Stimulated activated CD4-positive, alpha-beta T cell treated with anti-CD3 and anti-CD28 coated beads, TNF-alpha, amount 100 ng/mL, for 48 hours (primary cell): ENCODE data around the gene CORO2B.
"Not testable (repeated sequence)": the region's sequence is repeated elsewhere in the genome, so short reads cannot be mapped to it uniquely, and the experiment has no call there.

Source experiments
- DNase-seq, 3 donors: peaks; one replicate each; pipeline ENCODE4 v3.0.0-alpha.2; 2020; ENCODE audit warnings: low read depth in 3 of 3

The CORO2B gene

DNA sequence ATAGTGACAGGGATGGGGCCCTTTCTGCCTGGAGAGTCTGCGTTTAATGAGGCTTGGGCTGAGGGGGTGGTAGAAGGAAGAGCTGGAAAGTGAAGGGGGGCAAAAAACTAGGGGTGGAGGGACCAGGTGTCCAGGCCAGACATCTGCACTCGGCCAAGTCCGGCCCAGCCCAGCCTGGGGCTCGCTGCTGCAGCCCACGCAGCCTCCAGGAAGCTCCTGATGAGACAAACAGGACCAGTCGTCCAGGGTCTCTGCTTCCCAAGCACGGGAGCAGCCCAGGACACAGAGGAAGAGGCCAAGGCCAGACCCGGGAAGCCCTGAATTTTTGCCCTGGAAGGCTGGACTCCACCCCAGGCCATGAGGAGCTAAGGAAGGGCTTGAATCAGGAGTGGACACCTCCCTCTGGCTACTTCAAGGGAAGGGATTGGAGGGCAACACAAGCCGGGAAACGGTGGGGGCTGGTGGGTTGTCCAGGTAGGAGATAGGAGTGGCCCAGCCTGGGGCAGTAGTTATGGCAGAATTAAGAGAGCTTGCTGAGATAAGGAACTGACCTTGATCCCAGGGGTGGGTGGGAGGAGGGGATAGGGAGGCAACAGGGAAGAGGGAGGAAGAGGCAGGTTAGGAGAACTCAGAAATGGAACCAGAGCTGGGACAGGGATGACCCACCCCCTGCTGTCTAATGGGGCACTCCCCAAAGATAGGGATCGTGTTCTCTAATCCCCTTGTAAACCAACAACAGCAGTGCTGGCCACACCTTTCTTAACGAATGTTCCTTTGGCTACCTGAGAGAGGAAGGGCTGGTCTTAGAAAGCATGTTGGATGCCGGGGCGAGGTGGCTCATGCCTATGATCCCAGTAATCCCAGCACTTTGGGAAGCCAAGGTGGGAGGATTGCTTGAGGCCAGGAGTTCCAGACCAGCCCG is 152.4 kb downstream of the CORO2B start:
- DNase-seq = no peak

DNA sequence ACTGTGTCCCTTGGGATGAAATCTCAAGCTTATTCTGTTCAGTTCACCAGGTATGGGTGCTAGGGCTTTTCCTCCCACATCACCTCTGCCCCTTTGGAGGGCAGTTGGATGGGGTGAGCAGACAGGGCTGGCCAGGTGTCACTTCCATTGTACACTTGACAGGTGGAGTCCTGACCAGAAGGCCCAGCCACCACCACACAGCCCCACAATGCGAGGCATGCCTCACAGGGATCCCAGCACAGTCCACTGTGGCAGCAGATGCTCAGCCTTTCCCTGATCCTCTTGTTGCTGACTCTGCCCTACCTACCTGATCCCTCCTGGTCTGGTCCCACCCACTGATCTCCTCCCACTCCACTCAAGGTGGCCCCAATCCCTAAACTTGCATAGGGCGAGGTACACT is 153.7 kb downstream of the CORO2B start:
- no peak for DNase-seq

DNA sequence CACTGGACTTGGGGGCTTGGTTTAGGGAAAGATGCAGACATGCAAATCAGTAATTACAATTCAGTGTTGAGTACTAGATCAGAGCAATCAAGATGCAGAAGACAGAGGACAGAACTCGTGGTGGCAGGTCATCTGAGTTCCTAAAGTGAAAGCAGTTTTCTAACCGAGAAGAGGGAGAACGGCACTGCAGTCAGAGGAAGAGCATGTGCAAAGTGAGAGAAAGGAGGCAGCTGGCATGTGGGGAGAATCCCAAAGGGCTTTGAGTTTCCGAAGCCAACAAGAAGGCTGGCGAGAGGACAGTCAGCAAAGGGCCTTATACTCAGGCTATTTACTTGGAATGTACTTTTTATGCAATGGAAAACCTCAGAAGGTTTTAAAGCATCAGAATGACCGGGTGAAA is 154.9 kb downstream of the CORO2B start:
- no peak for DNase-seq

DNA sequence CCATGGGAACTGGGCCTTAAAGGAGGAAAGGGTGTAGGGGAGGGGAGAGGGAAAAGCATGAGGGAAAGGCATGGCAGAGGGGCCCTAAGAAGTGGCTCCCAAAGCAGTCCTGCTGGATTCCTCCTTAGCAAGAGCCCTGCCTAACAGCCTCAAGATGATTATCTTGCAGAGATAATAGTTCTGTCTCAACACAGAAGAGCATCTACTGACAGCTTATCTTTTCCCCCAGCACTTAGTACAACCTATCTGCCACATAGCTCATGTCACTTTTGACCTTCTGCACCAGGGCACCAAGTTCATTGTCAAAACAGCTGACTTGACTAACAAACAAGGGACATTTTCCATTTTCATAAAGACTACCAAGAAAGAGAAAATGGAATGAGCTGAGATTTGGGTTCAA is 155.6 kb downstream of the CORO2B start:
- no peak for DNase-seq

DNA sequence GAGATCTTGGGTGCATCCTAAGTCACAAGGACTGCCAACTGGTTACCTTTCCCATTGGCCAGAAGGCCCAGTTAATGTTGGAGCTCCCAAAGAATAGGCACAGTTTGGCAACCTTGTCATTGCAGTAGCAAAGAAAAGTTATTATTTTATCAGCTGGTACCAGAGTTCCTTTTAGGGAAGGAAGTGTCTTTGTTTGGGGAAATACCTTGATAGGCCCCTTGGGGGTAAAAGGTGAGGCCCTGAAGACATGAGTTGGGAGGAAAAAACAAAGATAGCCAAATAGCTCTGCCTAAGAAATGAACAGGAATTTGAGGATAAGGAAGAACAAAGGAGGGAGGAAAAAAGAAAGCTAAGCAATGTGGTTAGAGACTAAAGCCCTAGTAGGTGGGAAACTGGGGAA is 156.1 kb downstream of the CORO2B start:
- no peak for DNase-seq

DNA sequence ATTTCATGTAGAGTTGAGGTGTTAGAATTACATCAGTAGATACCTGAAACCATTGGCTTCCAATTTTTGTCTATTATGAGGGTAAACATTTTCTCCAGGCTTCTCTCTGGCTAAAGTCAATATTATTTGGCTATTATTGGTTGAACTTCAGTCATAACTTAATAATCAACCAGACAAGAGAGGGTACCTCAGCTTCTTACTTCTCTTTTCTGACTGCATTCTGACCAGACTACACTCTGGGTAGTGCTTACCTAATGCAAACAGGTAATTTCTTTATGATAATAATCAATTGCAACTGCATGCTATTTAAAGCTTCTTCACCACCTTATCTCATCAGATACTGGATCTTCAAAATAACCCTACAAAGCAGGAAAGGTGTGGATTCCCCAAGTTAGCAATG is 156.8 kb downstream of the CORO2B start:
- no peak for DNase-seq

DNA sequence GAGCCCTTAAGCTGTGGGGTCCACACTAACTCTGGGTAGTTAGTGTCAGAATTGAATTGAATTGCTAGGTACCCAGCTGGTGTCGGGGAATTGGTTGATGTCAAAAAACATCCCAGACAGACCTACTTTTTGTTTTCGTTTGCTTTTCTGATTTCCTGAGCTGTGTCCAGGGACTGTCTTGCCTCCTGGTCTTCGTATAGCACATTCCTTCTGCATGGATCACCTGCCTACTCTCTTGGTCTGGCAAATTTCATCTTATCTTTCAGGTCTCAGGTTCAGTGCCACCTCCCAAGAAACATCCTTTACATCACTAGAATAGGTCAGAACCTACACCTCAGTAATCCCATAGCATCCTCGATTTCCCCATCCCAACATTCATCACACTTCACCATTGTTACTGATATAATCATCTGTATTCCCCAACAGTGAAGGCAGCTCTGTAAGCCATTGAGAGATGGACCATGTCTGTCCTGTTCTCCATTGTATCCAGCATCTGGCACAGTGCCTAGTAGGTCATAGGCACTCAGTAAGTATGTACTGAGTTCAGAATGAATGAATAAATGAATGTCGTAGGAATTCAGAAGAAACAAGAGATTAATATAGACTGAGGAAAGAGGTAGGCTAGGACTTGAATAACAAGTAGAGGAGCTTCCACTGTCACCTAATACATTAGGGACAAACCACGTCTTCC is 160.7 kb downstream of the CORO2B start:
- no peak for DNase-seq

DNA sequence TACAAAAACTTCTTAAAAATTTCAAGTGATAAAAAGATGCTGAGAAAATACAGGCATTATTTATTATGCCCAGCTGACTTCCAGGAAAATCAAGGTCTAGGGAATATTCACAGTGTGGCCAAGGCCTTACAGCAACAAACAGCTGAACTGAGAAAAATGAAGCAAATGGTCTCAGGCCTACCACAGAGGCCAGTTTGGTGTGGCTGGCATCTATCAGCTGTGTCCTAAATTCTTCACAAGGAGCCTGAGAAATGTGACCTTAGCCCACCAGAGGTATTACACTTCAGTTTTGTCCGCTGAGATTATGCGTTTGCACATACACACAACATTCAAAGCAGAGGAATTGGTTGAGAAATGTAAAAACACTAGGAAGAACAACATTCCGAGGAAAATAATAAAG is 164.5 kb downstream of the CORO2B start:
- no peak for DNase-seq

DNA sequence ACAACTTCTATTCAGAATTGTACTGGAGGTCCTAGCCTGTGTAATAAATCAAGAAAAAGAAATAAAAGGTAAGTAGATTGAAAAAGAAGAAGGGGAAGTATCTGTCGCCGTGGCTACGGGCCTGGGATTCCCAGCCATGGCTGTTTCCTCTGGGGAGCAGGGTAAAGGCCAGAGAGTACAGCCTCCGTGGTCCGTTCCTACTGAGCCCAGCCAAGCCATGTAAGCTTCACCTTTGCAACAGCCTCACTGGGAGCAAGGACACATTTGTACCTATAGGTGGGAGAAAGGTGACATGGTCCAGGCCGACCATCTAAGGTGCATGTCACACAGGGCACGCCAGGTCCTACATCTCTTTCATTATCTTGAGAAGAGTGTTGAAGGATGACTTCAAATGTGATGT is 170.6 kb downstream of the CORO2B start:
- DNase-seq = no peak

DNA sequence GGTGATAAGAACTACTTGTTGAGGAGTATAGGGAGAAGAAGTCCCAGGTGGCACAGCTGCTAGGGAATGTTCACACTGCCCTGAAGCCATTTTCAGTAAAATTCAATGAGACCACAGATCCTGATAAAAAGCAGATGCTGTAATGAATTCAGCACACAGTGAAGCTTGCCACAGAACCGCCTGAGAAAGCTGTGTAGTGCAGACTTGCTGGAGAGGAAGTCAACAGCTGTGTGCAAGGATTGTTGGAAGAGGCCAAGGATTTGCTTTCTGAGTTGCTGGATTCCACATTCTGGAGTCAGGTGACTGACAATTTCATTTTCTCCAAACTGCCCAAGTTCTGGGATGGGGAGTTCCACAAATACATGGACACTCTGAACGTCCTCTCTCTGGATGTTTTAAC is 171.0 kb downstream of the CORO2B start:
- DNase-seq = no peak

DNA sequence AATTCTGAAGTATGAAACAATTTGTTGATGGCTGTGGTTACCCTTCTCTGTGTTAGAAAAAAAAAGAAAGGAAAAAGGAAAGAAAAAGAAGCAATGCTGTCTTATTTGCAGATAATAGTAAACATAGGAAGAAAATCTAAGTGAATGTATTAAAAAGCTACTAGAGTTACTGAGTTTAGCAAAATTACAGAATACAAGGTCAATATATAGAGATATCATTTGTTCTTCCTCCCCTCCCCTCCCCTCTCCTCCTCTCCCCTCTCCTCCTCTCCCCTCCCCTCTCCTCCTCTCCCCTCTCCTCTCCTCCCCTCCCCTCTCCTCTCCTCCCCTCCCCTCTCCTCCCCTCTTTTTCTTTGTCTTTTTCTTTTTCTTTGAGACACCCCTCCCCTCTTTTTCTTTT is 172.8 kb downstream of the CORO2B start:
- no peak for DNase-seq

DNA sequence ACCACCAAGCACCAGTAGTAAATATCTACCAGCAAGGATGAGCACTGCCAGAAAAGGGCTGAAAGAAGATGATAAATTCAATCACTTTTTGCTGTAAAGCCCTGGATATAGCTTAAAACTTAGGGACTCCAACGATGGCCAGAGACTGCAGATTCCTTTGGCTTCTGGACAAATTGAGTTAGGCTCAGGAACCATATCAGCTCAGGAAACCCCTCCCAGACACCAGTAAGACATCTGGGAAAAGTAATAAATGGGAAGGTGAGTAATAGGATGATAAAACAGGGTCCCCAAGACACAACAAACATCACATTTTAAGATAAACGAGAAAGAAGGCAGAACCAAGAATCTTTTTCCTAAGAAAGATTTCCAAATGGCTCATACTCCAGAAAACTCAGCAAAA is 176.9 kb downstream of the CORO2B start:
- DNase-seq = no peak

DNA sequence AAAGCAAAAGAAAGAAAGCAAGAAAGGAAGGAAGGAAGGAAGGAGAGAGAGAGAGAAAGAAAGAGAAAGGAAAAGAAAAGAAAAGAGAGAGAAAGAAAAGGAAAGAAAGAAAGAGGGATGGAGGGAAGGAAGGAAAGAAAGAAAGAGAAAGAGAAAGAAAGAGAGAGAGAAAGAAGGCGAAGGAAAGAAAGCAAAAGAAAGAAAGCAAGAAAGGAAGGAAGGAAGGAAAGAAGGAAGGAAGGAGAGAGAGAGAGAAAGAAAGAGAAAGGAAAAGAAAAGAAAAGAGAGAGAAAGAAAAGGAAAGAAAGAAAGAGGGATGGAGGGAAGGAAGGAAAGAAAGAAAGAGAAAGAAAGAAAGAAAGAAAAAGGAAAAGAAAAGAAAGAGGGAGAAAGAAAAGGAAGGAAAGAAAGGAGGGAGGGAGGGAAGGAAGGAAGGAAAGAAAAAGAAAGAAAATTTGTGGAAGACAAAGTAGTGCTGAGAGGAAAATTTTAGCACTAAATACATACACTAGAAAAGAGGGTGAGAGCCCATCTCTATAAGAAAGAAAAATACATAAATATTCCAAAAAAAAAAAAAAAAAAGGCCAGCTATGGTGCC is 181.3 kb downstream of the CORO2B start:
- DNase-seq = not testable (repeated sequence)

DNA sequence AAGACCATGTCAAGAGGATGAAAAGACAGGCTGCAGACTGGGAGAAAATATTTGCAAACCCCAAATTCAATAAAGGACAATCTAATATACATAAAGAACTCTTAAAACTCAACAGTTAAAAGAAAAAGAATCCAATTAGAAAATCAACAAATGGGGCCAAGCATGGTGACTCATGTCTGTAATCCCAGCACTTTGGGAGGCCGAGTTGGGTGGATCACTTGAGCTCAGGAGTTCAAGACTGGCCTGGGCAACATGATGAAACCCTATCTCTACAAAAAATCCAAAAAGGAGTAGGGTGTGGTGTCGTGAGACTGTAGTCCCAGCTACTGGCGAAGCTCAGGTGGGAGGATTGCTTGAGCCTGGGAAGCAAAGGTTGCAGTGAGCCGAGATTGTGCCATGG is 184.3 kb downstream of the CORO2B start:
- DNase-seq = no peak

DNA sequence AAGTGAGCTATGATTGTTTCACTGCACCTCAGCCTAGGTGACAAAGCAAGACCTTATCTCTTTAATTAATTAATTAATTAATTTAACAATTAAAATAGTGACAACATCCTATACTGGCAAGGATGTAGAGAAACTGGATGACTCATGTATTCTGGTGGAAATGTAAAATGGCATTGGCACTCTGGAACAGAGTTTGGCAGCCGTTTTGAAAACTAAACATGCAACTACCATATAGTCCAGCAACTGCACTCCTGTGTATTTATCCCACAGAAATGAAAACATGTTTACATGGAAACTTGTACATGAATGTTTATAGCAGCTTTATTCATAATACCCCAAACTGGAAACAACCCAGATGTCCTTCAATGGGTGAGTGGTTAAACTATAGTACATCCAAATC is 185.3 kb downstream of the CORO2B start:
- DNase-seq = no peak

DNA sequence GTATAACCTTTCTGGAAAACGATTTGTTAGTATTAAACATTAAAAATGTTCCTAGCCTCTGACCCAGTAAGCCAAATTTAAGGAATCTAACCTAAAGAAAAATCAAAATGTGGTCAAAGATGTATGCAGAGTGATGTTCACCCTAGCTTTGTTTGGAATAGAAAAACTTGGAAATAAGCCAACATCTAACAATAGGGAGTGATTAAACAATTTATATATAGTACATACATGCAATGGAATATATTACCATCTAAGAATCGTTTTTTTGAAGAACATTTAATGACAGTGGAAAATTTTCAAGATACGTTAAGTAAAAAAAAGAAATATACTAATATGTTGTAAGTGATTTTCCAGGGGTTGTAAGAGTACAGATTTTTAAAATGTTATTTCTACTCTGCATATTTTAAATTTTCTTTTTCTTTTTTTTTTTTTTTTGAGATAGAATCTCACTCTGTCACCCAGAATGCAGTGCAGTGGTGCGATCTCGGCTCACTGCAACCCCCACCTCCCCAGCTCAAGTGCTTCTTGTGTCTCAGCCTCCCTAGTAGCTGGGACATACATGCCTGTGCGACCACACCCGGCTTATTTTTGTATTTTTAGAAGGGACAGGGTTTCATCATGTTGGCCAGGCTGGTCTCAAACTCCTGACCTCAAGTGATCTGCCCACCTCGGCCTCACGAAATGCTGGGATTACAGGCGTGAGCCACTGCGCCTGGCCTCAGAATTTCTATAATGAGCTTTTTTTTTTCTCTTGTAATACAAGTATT is 187.0 kb downstream of the CORO2B start:
- no peak for DNase-seq

DNA sequence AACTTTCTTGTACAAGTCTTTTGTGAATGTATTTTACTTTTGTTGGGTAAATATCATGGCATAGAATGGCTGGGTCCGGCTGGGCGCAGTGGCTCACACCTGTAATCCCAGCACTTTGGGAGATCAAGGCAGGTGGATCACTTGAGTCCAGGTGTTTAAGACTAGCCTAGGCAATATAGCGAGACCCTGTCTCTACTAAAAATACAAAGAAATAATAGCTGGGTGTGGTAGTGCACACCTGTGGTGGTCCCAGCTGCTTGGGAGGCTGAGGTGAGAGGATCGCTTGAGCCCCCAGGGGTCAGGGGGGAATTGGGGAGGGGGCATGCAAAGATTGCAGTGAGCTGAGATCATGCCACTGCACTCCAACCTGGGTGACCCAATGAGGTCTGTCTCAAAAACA is 189.0 kb downstream of the CORO2B start:
- no peak for DNase-seq

DNA sequence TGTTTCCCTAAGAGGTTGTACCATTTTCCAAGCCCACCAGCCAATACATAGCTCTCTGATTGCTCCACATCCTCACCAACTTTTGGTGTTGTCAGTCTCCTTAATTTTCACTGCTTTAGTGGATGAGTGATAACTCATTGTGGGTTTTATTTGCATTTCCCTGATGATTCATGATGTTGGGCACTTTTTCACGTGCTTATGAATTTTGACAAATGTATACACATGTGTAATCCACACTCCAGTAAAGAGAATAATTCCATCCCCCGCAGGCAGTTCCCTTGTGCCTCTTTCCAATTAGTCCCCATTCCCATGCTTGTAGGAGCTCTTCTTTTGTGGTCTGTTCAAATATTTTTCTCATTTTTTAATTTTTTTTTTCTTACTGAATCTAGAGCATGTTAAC is 189.5 kb downstream of the CORO2B start:
- DNase-seq = no peak

DNA sequence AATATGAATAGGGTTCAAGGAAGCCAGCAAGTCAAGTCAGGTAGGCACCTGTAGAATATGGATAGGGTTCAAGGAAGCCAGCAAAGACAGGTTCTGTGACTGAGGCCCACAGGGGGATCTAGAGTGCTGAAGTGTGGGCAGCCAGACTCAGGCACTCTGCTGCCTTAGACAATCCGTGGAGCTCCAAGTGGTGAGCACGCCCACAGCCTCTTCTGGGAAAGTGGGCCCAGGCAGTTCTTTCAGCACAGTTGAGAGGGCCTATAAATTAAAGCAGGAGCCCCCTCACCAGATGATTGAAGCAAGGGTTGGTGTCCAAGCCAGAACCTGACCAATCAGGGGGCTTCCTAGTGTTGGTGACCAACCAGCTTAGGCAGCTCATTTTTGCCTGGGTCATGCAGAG is 190.9 kb downstream of the CORO2B start:
- no peak for DNase-seq

DNA sequence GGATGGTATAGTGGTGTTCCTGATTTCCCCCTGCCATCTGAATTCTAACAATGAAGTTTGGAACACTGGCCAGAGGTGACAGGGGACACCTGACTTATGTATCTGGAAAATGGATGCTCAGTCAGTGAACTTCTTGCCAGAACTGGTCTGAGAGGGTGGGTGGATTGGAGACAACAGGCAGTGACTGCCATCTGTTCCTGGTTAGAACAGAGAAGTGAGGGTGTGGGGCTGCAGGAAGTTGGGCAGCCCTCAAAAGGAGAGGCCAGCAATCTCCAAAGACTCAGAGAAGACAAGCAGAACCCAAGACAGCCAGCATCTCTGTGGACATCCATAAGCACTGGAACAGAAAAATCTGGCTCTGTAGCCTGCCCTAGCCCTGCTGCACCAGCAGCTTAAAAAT is 191.4 kb downstream of the CORO2B start:
- no peak for DNase-seq

DNA sequence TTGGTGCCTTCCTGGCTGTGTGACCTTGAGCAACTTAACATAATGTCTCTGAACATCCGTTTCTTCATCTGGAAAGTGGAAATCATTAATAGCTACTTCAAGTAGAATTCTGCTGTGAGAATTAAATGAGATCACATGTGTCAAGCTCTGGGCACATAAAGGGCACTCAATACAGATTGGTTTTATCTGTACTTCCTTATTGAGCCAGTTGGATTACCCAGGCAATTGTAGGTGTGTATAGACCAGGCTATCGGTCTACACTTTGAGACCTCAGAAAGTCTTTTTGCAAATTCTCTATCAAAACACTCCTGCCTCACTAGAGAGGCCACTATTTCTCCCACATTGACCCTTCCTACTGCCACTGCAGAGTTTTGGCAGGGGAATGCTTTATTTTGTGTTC is 194.2 kb downstream of the CORO2B start:
- no peak for DNase-seq

DNA sequence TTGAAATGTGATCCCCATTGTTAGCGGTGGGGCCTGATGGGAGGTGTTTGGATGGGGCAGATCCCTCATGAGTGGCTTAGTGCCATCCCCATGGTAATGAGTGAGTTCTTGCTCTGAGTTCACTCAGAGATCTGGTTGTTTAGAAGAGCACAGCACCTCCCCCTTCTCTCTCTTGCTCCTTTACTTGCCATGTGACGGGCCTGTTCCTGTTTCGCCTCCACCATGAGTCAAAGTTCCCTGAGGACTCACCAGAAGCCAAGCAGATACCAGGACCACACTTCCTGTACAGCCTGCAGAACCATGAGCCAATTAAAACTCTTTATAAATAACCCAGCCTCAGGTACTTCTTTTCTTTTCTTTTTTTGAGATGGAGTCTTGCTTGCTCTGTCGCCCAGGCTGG is 195.3 kb downstream of the CORO2B start:
- DNase-seq = no peak
